Upper lobe of left lung (tissue), 4 donors: ENCODE measurements around the gene PAMR1.

ENCODE experiments used
- POLR2A ChIP-seq, 4 donors: fragments of 450-650 bp; IDR thresholded peaks; one replicate each; pipeline ENCODE4 v1.5.1; 2016 to 2017; ENCODE audit warnings: antibody characterized with exemption in 4 of 4, mild to moderate bottlenecking in 2 of 4
- POLR2AphosphoS5 ChIP-seq, 2 donors: sonication (generic); formaldehyde crosslinking; IDR thresholded peaks; one replicate each; pipeline ENCODE4 v1.5.1; 2017; ENCODE audit warnings: antibody characterized with exemption in 2 of 2
- TF ChIP-seq, protein P1 (sequence below), 6 experiments: fragments of 450-650 bp in 4 of 6; fragments of 200-600 bp in 2 of 6; sonication (generic) in 2 of 6; IDR thresholded peaks; one replicate each; pipeline ENCODE4 v1.5.1; 2016 to 2019; ENCODE audit warnings: antibody characterized with exemption in 6 of 6

DNA sequence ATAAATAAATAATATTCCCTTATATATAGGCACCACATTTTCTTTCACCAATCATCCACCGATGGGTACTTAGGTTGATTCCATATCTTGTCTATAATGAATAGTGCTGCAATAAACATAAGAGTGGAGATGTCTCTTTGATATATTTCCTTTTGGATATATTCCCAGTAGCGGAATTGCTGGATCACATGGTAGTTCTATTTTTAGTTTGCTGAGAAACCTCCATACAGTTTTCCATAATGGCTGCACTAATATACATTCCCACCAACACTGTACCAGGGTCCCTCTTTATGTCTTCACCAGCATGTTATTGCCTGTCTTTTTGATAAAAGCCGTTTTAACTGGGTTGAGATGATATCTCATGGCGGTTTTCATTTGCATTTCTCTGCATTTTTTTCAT, 23.6 kb downstream of the PAMR1 start:
- TF ChIP-seq, protein P1, sequence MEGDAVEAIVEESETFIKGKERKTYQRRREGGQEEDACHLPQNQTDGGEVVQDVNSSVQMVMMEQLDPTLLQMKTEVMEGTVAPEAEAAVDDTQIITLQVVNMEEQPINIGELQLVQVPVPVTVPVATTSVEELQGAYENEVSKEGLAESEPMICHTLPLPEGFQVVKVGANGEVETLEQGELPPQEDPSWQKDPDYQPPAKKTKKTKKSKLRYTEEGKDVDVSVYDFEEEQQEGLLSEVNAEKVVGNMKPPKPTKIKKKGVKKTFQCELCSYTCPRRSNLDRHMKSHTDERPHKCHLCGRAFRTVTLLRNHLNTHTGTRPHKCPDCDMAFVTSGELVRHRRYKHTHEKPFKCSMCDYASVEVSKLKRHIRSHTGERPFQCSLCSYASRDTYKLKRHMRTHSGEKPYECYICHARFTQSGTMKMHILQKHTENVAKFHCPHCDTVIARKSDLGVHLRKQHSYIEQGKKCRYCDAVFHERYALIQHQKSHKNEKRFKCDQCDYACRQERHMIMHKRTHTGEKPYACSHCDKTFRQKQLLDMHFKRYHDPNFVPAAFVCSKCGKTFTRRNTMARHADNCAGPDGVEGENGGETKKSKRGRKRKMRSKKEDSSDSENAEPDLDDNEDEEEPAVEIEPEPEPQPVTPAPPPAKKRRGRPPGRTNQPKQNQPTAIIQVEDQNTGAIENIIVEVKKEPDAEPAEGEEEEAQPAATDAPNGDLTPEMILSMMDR (IDR thresholded peaks at IDR 0.05), result no peak
- no peak for TF ChIP-seq POLR2A (IDR thresholded peaks at IDR 0.05)
- TF ChIP-seq POLR2AphosphoS5 (IDR thresholded peaks at IDR 0.05), result no peak
